Endothelial cell of umbilical vein (primary cell): ENCODE measurements around the gene SPEM2.

Experiments
- EZH2 ChIP-seq: IDR thresholded peaks from 2 replicates; pipeline ENCODE4 v1.6.1; 2012; ENCODE audit warnings: borderline replicate concordance, low read depth, mild to moderate bottlenecking, moderate library complexity, low read length, inconsistent platforms; ENCODE audit not compliant: severe bottlenecking
- FOS ChIP-seq: IDR thresholded peaks from 2 replicates; pipeline ENCODE4 v1.6.1; 2011; ENCODE audit warnings: mild to moderate bottlenecking, low read length, moderate library complexity, borderline replicate concordance; ENCODE audit not compliant: insufficient read depth
- MYC ChIP-seq: IDR thresholded peaks from one replicate; pipeline ENCODE4 v1.6.1; 2011; ENCODE audit warnings: mild to moderate bottlenecking, low read depth, low read length
- POLR2A ChIP-seq: IDR thresholded peaks from 2 replicates; pipeline ENCODE4 v1.6.1; 2012; ENCODE audit warnings: low read depth, mild to moderate bottlenecking, control low read depth, low read length
- POLR2AphosphoS5 ChIP-seq: IDR thresholded peaks from 2 replicates; pipeline ENCODE4 v1.6.1; 2012; ENCODE audit warnings: low read depth, mild to moderate bottlenecking, control low read depth, low read length, moderate library complexity; ENCODE audit not compliant: insufficient read depth
- TF ChIP-seq, protein P1 (sequence below), 2 donors: IDR thresholded peaks; 1 replicate in 1 of 2; 2 replicates in 1 of 2; pipeline ENCODE4 v1.5.1; 2011; ENCODE audit warnings: low read length in 2 of 2, mild to moderate bottlenecking in 2 of 2, moderate library complexity in 2 of 2, control low read depth in 1 of 2, inconsistent platforms in 1 of 2, low read depth in 1 of 2; ENCODE audit not compliant: insufficient read depth in 1 of 2; ENCODE audit errors: extremely low read depth in 1 of 2

- TF ChIP-seq, protein P1, sequence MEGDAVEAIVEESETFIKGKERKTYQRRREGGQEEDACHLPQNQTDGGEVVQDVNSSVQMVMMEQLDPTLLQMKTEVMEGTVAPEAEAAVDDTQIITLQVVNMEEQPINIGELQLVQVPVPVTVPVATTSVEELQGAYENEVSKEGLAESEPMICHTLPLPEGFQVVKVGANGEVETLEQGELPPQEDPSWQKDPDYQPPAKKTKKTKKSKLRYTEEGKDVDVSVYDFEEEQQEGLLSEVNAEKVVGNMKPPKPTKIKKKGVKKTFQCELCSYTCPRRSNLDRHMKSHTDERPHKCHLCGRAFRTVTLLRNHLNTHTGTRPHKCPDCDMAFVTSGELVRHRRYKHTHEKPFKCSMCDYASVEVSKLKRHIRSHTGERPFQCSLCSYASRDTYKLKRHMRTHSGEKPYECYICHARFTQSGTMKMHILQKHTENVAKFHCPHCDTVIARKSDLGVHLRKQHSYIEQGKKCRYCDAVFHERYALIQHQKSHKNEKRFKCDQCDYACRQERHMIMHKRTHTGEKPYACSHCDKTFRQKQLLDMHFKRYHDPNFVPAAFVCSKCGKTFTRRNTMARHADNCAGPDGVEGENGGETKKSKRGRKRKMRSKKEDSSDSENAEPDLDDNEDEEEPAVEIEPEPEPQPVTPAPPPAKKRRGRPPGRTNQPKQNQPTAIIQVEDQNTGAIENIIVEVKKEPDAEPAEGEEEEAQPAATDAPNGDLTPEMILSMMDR (IDR thresholded peaks at IDR 0.05; ENCODE audit: extremely low read depth in 1 of 2, insufficient read depth in 1 of 2, low read depth in 1 of 2, low read length in 2 of 2): no peak
- no peak for TF ChIP-seq EZH2
- TF ChIP-seq POLR2A: no peak
- no peak for TF ChIP-seq MYC
- TF ChIP-seq FOS: no peak
- TF ChIP-seq POLR2AphosphoS5: no peak
Observed at GRCh38 chr17:7410634-7411426, 14.6 kb upstream of the SPEM2 start.
